Chondrocyte (in vitro differentiated cells): ENCODE results near the gene ATP6AP1. TPM values are rescaled to one million over a fixed set of nuclear protein-coding genes. Genes with fewer than 3 reads are reported as not detected.

Experiments used
- DNase-seq: peaks from one replicate; pipeline ENCODE4 v3.0.0; 2021; ENCODE audit warnings: mixed read lengths, low spot score
- H3K27ac Mint-ChIP-seq: one replicate; pipeline ENCODE4 v1.8.0; 2021; ENCODE audit warnings: mild to moderate bottlenecking, moderate library complexity, mixed read lengths; ENCODE audit not compliant: unreplicated experiment
- H3K27me3 Mint-ChIP-seq: 2 replicates; pipeline ENCODE4 v1.8.0; 2021; ENCODE audit warnings: low read depth, mixed read lengths
- H3K36me3 Mint-ChIP-seq: 2 replicates; pipeline ENCODE4 v1.8.0; 2021; ENCODE audit warnings: low read depth, mixed read lengths
- H3K4me1 Mint-ChIP-seq: 2 replicates; pipeline ENCODE4 v1.8.0; 2021; ENCODE audit warnings: low read depth, mild to moderate bottlenecking, mixed read lengths
- H3K4me3 Mint-ChIP-seq: one replicate; pipeline ENCODE4 v1.8.0; 2021; ENCODE audit warnings: mild to moderate bottlenecking, moderate library complexity, mixed read lengths; ENCODE audit not compliant: unreplicated experiment
- H3K9me3 Mint-ChIP-seq: 2 replicates; pipeline ENCODE4 v1.8.0; 2021; ENCODE audit warnings: low read depth, mixed read lengths
- total RNA-seq: library from RNA; stranded (reverse); gene quantifications from 3 replicates; pipeline ENCODE4 v1.2.1, GENCODE V29; 2021
- TF ChIP-seq, protein P1 (sequence below): fragments of 200-600 bp; sonication (generic); IDR thresholded peaks from 2 replicates; pipeline ENCODE4 v1.5.0; 2021; ENCODE audit warnings: antibody characterized with exemption, mild to moderate bottlenecking, moderate library complexity

Gene ATP6AP1
- total RNA-seq, 1 donor from 2014 or later = 136 TPM

GRCh38 chrX:154411981-154412340, 16.5 kb upstream of the ATP6AP1 start:
- peaks cover 19% of the 10 kb centered on the region for H3K4me1 Mint-ChIP-seq
- no peak for DNase-seq
- peak overlapping the region; percentile 88 for H3K4me3 Mint-ChIP-seq
- no peaks in the 10 kb centered on the region for H3K27me3 Mint-ChIP-seq
- peaks cover 3% of the 10 kb centered on the region for H3K36me3 Mint-ChIP-seq
- peak overlapping the region; percentile 45 for H3K27ac Mint-ChIP-seq
- H3K9me3 Mint-ChIP-seq = no peaks in the 10 kb centered on the region
- TF ChIP-seq, protein P1, sequence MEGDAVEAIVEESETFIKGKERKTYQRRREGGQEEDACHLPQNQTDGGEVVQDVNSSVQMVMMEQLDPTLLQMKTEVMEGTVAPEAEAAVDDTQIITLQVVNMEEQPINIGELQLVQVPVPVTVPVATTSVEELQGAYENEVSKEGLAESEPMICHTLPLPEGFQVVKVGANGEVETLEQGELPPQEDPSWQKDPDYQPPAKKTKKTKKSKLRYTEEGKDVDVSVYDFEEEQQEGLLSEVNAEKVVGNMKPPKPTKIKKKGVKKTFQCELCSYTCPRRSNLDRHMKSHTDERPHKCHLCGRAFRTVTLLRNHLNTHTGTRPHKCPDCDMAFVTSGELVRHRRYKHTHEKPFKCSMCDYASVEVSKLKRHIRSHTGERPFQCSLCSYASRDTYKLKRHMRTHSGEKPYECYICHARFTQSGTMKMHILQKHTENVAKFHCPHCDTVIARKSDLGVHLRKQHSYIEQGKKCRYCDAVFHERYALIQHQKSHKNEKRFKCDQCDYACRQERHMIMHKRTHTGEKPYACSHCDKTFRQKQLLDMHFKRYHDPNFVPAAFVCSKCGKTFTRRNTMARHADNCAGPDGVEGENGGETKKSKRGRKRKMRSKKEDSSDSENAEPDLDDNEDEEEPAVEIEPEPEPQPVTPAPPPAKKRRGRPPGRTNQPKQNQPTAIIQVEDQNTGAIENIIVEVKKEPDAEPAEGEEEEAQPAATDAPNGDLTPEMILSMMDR = no peak

DNA sequence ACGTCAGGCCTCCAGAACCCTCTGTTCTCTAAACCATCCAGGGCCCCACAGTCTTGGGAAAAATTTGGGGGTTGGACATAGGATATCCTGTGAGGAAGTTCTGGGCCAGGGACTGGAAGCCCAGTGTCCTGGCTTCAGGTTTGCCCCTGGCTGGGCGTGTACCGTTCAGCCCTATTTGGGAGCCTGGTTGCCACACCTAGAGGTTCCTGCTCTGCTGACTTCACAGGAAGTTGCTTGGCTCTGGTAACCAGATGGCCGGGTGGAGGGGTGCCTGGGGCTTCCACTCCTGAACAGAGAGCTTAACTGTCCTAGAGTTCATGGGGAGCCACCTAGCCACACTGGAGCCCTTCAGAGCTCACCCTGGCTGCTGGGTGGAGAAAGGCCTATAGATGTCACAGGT, 16.0 kb upstream of the ATP6AP1 start:
- Mint-ChIP-seq H3K27ac (no peak overlapping the region), H3K36me3 (peaks cover 3% of the 10 kb centered on the region), H3K4me3 (peak overlapping the region; percentile 88)

DNA sequence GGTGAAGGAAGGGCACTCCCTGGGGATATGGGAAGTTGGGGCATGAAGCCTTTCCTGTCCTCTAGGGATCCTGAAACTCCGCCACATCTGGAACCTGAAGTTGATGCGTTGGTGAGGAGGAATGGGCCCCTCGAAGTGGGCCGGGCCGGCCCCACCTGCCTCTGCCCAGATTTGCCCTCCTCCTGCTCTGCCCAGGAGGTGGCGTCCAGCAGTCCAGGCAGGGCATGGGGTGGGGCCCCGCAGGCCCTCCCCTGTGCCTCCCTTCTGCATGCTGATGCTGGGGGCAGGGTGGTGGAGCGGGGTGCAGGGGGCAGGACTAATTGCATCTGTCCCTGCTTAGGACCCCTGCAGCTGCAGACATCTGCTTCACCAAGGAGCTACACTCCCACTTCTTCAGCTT, 15.3 kb upstream of the ATP6AP1 start:
- H3K27me3 Mint-ChIP-seq = no peaks in the 10 kb centered on the region
- H3K36me3 Mint-ChIP-seq = peaks cover 3% of the 10 kb centered on the region
- TF ChIP-seq, protein P1 = no peak
- H3K27ac Mint-ChIP-seq = no peak overlapping the region
- no peaks in the 10 kb centered on the region for H3K9me3 Mint-ChIP-seq
- peaks cover 17% of the 10 kb centered on the region for H3K4me1 Mint-ChIP-seq
- H3K4me3 Mint-ChIP-seq = no peak overlapping the region
- DNase-seq = no peak

More for the DNA sequence above, 16.0 kb upstream of the ATP6AP1 start:
- no peaks in the 10 kb centered on the region for H3K27me3 Mint-ChIP-seq
- no peaks in the 10 kb centered on the region for H3K9me3 Mint-ChIP-seq
- no peak for DNase-seq
- H3K4me1 Mint-ChIP-seq = peaks cover 19% of the 10 kb centered on the region
- TF ChIP-seq, protein P1 = no peak

- H3K27ac Mint-ChIP-seq = no peak overlapping the region
- TF ChIP-seq, protein P1 = no peak
- no peaks in the 10 kb centered on the region for H3K9me3 Mint-ChIP-seq
- H3K4me1 Mint-ChIP-seq = peaks cover 3% of the 10 kb centered on the region
- no peaks in the 10 kb centered on the region for H3K27me3 Mint-ChIP-seq
- no peaks in the 10 kb centered on the region for H3K36me3 Mint-ChIP-seq
- no peak overlapping the region for H3K4me3 Mint-ChIP-seq
- no peak for DNase-seq
Observed at GRCh38 chrX:154417157-154417556, 11.3 kb upstream of the ATP6AP1 start.

DNA sequence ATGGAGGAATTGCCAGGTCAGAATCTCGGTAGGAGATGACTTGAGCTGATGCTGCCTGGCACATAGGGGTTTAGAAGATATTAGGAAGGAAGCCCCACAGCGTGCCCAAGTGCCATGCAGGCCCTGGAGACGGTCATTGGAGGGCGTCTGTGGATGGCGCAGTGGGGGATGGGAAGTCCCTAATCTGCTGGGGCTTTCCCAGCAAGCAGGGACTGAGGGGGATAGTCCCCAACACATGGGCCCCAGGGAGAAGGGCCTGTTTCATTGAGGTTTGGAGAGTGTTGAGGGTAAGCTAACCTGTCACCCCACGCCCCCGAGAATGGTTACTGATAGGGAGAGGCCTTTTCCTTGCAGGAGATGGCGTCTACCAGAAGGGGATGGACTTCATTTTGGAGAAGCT, 9.3 kb upstream of the ATP6AP1 start:
- Mint-ChIP-seq H3K36me3 (no peaks in the 10 kb centered on the region), H3K9me3 (no peaks in the 10 kb centered on the region), H3K27me3 (no peaks in the 10 kb centered on the region), H3K27ac (no peak overlapping the region), H3K4me3 (no peak overlapping the region), H3K4me1 (peaks cover 3% of the 10 kb centered on the region)
- TF ChIP-seq, protein P1 = no peak
- DNase-seq = no peak
